ENCODE data around the gene SMYD3. TPM values are rescaled to one million over a fixed set of nuclear protein-coding genes. Genes with fewer than 3 reads are reported as not detected.

The SMYD3 gene
- total and polyA plus RNA-seq, 10 of the 15 experiments (the other 5 are each of a cell fraction or from before 2014, with no cell fraction given): 18.3 to 54.0 (median 24.8) TPM

DNA sequence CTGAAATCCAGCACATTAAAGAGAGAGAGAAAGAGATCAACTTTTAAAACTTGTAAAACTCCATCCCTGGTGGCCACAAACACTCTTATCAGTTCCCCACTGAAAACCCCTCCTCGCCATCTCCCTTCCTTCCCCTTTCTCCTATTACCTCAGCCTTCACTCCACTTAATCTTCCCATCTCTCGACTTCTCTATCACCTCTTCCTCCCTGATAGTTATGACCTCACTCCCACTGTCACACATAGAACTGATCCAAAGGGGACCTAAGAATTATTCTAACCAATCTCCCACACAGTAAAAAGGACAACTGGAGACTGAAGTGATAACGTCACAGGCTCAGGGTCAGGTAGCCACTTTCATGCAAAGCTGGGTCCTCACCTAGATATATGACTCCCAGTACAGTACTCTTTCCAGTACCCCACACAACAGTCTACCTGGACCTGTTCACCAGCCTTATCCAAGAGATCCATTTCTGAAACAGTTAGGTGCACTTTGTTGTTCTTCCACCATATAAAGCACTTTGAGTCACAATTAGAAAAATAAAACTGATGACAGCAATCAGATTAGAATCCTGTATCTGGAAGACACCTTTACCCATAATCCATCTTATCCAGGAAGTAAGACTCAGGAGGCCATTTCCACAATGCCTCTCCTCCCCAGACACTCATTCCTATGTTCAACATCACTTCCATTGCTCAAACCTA is 324.8 kb downstream of the SMYD3 start:
- FAIRE-seq: peak; percentile 18

More for the DNA sequence above, 324.8 kb downstream of the SMYD3 start:
- ATAC-seq: no peak
- H3K4me1 ChIP-seq (ENCODE audit: control insufficient read depth, insufficient read depth, low read length): no peaks in the 10 kb centered on the region
- no peaks in the 10 kb centered on the region for H4K20me1 ChIP-seq (ENCODE audit: control insufficient read depth, insufficient read depth)
- in situ Hi-C loops (cut with MboI): no loop called here
- intact Hi-C loops (cut with micrococcal nuclease; ENCODE audit: unreplicated experiment): no loop called here
- H3K36me3 ChIP-seq (ENCODE audit: control insufficient read depth in 2 of 2, insufficient read depth in 2 of 2, low read length in 1 of 2): no peaks in the 10 kb centered on the region
- ChIA-PET CTCF (no interaction called here), SMC1A (ENCODE audit: uncharacterized antibody, unreplicated experiment) (no interaction called here), RAD21 (ENCODE audit: unreplicated experiment) (no interaction called here), POLR2A (no interaction called here)
- TF ChIP-seq SRF (IDR thresholded peaks at IDR 0.05; ENCODE audit: low read depth in 2 of 2, low read length in 2 of 2) (no peak), CBX5 (IDR thresholded peaks at IDR 0.05; ENCODE audit: low read depth) (no peak), CHD1 (IDR thresholded peaks at IDR 0.05; ENCODE audit: low read depth, low read length) (no peak), SUPT20H (IDR thresholded peaks at IDR 0.05; ENCODE audit: borderline replicate concordance, control insufficient read depth, low read depth, low read length) (no peak), SUZ12 (IDR thresholded peaks at IDR 0.05; ENCODE audit: unreplicated experiment) (no peak), CBFB (IDR thresholded peaks at IDR 0.05; ENCODE audit: low read depth) (no peak), ZNF622 (IDR thresholded peaks at IDR 0.05) (no peak), STAT1 (conservative IDR thresholded peaks at IDR 0.05) (no peak), ZNF207 (IDR thresholded peaks at IDR 0.05; ENCODE audit: borderline replicate concordance) (no peak), RAD21 (IDR thresholded peaks at IDR 0.05; ENCODE audit: insufficient read depth, low read depth, low read length) (no peak), CHD2 (IDR thresholded peaks at IDR 0.05; ENCODE audit: borderline replicate concordance, low read depth, low read length) (no peak), HDGF (IDR thresholded peaks at IDR 0.05) (no peak), HDAC2 (IDR thresholded peaks at IDR 0.05) (no peak), TAF1 (IDR thresholded peaks at IDR 0.05; ENCODE audit: borderline replicate concordance, low read depth, low read length) (no peak), GABPA (IDR thresholded peaks at IDR 0.05; ENCODE audit: low read depth) (no peak)
- TF ChIP-seq, protein P1, sequence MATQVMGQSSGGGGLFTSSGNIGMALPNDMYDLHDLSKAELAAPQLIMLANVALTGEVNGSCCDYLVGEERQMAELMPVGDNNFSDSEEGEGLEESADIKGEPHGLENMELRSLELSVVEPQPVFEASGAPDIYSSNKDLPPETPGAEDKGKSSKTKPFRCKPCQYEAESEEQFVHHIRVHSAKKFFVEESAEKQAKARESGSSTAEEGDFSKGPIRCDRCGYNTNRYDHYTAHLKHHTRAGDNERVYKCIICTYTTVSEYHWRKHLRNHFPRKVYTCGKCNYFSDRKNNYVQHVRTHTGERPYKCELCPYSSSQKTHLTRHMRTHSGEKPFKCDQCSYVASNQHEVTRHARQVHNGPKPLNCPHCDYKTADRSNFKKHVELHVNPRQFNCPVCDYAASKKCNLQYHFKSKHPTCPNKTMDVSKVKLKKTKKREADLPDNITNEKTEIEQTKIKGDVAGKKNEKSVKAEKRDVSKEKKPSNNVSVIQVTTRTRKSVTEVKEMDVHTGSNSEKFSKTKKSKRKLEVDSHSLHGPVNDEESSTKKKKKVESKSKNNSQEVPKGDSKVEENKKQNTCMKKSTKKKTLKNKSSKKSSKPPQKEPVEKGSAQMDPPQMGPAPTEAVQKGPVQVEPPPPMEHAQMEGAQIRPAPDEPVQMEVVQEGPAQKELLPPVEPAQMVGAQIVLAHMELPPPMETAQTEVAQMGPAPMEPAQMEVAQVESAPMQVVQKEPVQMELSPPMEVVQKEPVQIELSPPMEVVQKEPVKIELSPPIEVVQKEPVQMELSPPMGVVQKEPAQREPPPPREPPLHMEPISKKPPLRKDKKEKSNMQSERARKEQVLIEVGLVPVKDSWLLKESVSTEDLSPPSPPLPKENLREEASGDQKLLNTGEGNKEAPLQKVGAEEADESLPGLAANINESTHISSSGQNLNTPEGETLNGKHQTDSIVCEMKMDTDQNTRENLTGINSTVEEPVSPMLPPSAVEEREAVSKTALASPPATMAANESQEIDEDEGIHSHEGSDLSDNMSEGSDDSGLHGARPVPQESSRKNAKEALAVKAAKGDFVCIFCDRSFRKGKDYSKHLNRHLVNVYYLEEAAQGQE (IDR thresholded peaks at IDR 0.05; ENCODE audit: low read depth, low read length): no peak
- TF ChIP-seq, protein P2, sequence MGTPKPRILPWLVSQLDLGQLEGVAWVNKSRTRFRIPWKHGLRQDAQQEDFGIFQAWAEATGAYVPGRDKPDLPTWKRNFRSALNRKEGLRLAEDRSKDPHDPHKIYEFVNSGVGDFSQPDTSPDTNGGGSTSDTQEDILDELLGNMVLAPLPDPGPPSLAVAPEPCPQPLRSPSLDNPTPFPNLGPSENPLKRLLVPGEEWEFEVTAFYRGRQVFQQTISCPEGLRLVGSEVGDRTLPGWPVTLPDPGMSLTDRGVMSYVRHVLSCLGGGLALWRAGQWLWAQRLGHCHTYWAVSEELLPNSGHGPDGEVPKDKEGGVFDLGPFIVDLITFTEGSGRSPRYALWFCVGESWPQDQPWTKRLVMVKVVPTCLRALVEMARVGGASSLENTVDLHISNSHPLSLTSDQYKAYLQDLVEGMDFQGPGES (IDR thresholded peaks at IDR 0.05): no peak
- TF ChIP-seq, protein P3, sequence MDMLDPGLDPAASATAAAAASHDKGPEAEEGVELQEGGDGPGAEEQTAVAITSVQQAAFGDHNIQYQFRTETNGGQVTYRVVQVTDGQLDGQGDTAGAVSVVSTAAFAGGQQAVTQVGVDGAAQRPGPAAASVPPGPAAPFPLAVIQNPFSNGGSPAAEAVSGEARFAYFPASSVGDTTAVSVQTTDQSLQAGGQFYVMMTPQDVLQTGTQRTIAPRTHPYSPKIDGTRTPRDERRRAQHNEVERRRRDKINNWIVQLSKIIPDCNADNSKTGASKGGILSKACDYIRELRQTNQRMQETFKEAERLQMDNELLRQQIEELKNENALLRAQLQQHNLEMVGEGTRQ (IDR thresholded peaks at IDR 0.05; ENCODE audit: borderline replicate concordance, low read depth, low read length): no peak
- no peak overlapping the region for H3K27ac ChIP-seq (ENCODE audit: control insufficient read depth, insufficient read depth)
- H3K4me3 ChIP-seq: no peak overlapping the region
- H3K4me2 ChIP-seq (ENCODE audit: control insufficient read depth, insufficient read depth): no peak overlapping the region
- no peaks in the 10 kb centered on the region for H3K27me3 ChIP-seq (replicated peaks in 1 of 2; ENCODE audit: control insufficient read depth in 2 of 2, insufficient read depth in 2 of 2, low read length in 1 of 2)
- no peaks in the 10 kb centered on the region for H3K9me3 ChIP-seq (replicated peaks; ENCODE audit: control insufficient read depth, insufficient read depth, low read length)
- 57% methylated on average over 3 of the region's 3 CpGs for WGBS (ENCODE audit: insufficient coverage, insufficient replicate concordance, low lambda C conversion rate, missing lambda C conversion rate)
- H2AFZ ChIP-seq (ENCODE audit: control insufficient read depth, low read depth, low read length): no peak overlapping the region
- DNase-seq (ENCODE audit: low read depth, low spot score): no peak
- BruUV-seq (replicated peaks): no TSS peak
- no peak overlapping the region for H3K9ac ChIP-seq (ENCODE audit: control insufficient read depth, insufficient read depth, low read length)
- H3K79me2 ChIP-seq (ENCODE audit: control insufficient read depth, insufficient read depth, low read length): no peaks in the 10 kb centered on the region
